ENCODE results near the gene RPP30. TPM values are rescaled to one million over a fixed set of nuclear protein-coding genes. Genes with fewer than 3 reads are reported as not detected.

RPP30 gene
- total RNA-seq, 1 experiment from 2014 or later, result 36.6 TPM

DNA sequence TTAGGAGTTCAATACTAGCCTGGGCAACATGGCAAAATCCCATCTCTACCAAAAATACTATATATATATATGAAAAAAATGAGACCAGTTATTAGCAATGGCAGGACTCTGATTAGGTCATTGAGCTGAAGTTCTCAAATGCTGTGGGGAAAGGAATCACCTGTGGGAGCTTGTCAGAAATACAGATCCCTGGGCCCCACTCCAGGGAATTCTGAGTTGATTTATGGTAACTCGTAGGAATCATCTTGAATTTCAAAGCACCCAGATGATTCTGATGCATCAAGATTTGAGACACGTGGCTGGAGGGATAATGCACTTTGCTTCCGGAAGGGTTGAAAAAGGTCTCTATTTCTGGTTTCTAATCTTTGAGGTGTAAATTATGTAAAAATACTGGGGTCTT lies 50.1 kb downstream of the RPP30 start:
- Mint-ChIP-seq H3K4me1 (ENCODE audit: low read depth, unreplicated experiment) (peaks cover 10% of the 10 kb centered on the region), H3K27ac (ENCODE audit: unreplicated experiment) (no peak overlapping the region), H3K27me3 (ENCODE audit: unreplicated experiment) (no peaks in the 10 kb centered on the region), H3K4me3 (ENCODE audit: low read depth, unreplicated experiment) (no peak overlapping the region), H3K9me3 (ENCODE audit: low read depth, unreplicated experiment) (no peaks in the 10 kb centered on the region), H3K36me3 (ENCODE audit: insufficient read depth, unreplicated experiment) (peaks cover 11% of the 10 kb centered on the region)
- intact Hi-C loops (cut with micrococcal nuclease; ENCODE audit: unreplicated experiment), result no loop called here
- BruUV-seq (replicated peaks), result no TSS peak
- DNase-seq, result no peak
- CTCF ChIA-PET, result no interaction called here
- TF ChIP-seq, protein P1, sequence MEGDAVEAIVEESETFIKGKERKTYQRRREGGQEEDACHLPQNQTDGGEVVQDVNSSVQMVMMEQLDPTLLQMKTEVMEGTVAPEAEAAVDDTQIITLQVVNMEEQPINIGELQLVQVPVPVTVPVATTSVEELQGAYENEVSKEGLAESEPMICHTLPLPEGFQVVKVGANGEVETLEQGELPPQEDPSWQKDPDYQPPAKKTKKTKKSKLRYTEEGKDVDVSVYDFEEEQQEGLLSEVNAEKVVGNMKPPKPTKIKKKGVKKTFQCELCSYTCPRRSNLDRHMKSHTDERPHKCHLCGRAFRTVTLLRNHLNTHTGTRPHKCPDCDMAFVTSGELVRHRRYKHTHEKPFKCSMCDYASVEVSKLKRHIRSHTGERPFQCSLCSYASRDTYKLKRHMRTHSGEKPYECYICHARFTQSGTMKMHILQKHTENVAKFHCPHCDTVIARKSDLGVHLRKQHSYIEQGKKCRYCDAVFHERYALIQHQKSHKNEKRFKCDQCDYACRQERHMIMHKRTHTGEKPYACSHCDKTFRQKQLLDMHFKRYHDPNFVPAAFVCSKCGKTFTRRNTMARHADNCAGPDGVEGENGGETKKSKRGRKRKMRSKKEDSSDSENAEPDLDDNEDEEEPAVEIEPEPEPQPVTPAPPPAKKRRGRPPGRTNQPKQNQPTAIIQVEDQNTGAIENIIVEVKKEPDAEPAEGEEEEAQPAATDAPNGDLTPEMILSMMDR (IDR thresholded peaks at IDR 0.05; ENCODE audit: unreplicated experiment), result no peak

DNA sequence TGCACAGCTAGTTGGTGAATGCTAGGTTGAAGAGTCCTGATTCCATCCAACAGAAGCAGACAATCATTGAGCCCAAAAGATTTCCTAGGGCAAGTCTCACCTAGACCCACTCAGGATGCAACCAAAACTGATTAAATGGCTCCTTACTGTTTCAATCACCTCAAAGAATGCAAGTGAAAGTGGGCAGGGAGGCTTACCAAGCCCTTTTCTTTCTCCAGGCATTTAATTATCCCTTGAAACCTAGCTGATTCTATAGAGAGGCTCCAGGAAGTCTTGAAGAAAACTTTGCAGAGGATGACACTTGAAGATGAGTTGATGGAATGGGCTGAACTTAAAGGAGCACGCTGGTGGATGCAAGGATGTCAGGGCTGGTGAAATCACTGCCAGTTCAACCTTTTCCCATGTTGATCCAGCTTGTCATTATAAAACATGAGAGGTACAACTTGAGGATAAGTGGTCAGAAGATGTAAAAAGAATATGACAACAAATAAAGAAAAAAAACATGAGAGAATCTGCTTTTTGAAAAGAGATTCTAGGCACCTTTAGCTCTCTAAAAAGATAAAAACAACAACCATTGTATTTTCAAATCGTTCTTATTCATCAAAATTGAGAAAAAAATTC lies 51.4 kb downstream of the RPP30 start:
- Mint-ChIP-seq H3K4me1 (ENCODE audit: low read depth, unreplicated experiment) (peaks cover 10% of the 10 kb centered on the region), H3K27me3 (ENCODE audit: unreplicated experiment) (no peaks in the 10 kb centered on the region), H3K36me3 (ENCODE audit: insufficient read depth, unreplicated experiment) (peaks cover 11% of the 10 kb centered on the region), H3K4me3 (ENCODE audit: low read depth, unreplicated experiment) (no peak overlapping the region), H3K27ac (ENCODE audit: unreplicated experiment) (no peak overlapping the region), H3K9me3 (ENCODE audit: low read depth, unreplicated experiment) (no peaks in the 10 kb centered on the region)
- intact Hi-C loops (cut with micrococcal nuclease; ENCODE audit: unreplicated experiment), result no loop called here
- DNase-seq, result no peak
- TF ChIP-seq, protein P1 (IDR thresholded peaks at IDR 0.05; ENCODE audit: unreplicated experiment), result no peak
- BruUV-seq (replicated peaks), result no TSS peak
- CTCF ChIA-PET, result no interaction called here

DNA sequence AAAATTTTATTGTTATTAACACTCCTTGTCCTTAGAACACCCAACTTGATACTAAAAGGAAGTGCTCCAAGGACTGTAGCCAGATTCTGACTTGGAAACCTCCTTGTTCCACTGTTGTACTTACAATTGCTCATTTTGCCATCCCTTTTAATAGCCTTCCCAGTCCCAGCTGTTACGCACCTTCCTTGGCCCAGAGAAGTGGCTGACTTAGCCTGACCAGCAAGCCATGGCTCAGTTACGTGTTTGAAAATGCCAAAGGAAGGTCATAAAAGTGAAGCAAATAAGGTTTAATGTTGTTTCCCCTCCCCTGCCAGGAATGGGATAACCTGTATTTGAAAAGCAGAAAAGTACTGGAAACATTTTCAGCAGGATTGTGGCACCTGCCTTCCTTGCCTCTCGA lies 52.8 kb downstream of the RPP30 start:
- TF ChIP-seq, protein P1 (IDR thresholded peaks at IDR 0.05; ENCODE audit: unreplicated experiment), result no peak
- intact Hi-C loops (cut with micrococcal nuclease; ENCODE audit: unreplicated experiment), result no loop called here
- peaks cover 11% of the 10 kb centered on the region for H3K36me3 Mint-ChIP-seq (ENCODE audit: insufficient read depth, unreplicated experiment)
- H3K27me3 Mint-ChIP-seq (ENCODE audit: unreplicated experiment), result no peaks in the 10 kb centered on the region
- H3K4me1 Mint-ChIP-seq (ENCODE audit: low read depth, unreplicated experiment), result peaks cover 23% of the 10 kb centered on the region
- H3K4me3 Mint-ChIP-seq (ENCODE audit: low read depth, unreplicated experiment), result no peak overlapping the region
- DNase-seq, result no peak
- no peaks in the 10 kb centered on the region for H3K9me3 Mint-ChIP-seq (ENCODE audit: low read depth, unreplicated experiment)
- BruUV-seq (replicated peaks), result no TSS peak
- no peak overlapping the region for H3K27ac Mint-ChIP-seq (ENCODE audit: unreplicated experiment)
- CTCF ChIA-PET, result no interaction called here

DNA sequence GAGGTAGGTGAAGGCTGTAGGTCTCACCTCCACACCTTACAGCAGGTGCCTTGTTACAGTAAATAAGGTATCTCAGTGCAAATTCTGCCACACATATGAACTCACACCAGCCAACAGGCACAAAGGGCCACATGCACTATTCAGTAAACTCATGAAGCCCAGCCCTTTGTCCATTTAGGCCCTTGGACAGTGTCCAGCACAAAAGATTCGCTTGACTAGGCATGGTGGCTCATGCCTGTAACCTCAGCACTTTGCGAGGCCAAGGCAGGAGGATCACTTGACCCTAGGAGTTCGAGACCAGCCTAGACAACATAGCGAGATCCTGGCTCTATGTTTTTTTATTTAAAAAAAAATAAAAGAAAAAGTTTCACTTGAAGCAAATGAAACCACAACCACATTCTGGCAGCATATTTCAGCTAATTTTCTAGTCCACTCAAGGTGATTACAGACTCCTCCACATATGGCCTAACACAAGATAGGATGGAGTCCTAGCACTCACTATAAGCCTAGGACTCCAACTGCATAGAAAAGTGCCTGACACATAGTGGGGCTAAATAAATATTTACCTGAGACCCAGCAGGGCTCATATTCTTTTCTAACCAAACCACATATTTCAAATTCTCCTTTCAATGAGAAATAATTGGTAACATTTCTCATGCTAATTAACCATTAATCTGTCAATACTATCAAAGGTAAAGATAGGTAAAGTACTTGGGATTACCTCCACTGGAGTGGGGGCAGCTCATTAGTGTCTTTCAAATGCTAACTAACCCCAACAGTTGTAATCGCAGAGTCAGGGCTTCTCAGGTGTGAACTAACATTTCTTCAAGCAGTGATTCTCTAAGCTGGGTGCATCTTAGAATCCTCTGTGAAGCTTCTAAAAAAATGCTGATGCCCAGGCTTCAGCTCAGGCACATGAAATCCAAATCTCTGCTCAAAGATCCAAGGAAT lies 53.6 kb downstream of the RPP30 start:
- Mint-ChIP-seq H3K9me3 (ENCODE audit: low read depth, unreplicated experiment) (no peaks in the 10 kb centered on the region), H3K27ac (ENCODE audit: unreplicated experiment) (no peak overlapping the region), H3K4me1 (ENCODE audit: low read depth, unreplicated experiment) (peaks cover 23% of the 10 kb centered on the region), H3K4me3 (ENCODE audit: low read depth, unreplicated experiment) (no peak overlapping the region), H3K36me3 (ENCODE audit: insufficient read depth, unreplicated experiment) (peaks cover 12% of the 10 kb centered on the region), H3K27me3 (ENCODE audit: unreplicated experiment) (no peaks in the 10 kb centered on the region)
- DNase-seq, result no peak
- TF ChIP-seq, protein P1 (IDR thresholded peaks at IDR 0.05; ENCODE audit: unreplicated experiment), result no peak
- no TSS peak for BruUV-seq (replicated peaks)
- CTCF ChIA-PET, result no interaction called here
- intact Hi-C loops (cut with micrococcal nuclease; ENCODE audit: unreplicated experiment), result no loop called here
